ENCODE measurements around the gene JMJD1C.

DNA sequence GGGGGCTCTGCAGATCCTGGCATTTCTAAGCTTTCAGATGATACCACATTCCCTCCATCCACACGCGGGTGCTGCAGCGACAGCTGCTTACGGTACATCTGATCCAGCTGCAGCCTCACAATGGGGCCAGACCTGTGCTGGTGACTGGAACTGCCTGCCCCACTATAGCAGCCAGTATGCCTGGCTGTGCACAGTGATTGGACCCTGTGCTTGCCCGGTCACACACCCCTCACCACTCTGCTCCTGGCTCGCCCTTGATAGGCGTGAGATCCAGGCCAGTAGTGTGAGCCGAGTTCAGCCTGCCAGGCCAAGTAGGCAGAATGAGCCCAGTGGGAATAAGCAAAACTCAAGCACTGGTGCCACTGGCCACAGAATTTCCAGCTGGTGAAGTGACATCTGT lies 167.8 kb downstream of the JMJD1C start:
- TF ChIP-seq POLR2AphosphoS5 (IDR thresholded peaks at IDR 0.05) (no peak), EP300 (IDR thresholded peaks at IDR 0.05) (no peak), POLR2A (IDR thresholded peaks at IDR 0.05) (no peak)
- TF ChIP-seq, protein P1, sequence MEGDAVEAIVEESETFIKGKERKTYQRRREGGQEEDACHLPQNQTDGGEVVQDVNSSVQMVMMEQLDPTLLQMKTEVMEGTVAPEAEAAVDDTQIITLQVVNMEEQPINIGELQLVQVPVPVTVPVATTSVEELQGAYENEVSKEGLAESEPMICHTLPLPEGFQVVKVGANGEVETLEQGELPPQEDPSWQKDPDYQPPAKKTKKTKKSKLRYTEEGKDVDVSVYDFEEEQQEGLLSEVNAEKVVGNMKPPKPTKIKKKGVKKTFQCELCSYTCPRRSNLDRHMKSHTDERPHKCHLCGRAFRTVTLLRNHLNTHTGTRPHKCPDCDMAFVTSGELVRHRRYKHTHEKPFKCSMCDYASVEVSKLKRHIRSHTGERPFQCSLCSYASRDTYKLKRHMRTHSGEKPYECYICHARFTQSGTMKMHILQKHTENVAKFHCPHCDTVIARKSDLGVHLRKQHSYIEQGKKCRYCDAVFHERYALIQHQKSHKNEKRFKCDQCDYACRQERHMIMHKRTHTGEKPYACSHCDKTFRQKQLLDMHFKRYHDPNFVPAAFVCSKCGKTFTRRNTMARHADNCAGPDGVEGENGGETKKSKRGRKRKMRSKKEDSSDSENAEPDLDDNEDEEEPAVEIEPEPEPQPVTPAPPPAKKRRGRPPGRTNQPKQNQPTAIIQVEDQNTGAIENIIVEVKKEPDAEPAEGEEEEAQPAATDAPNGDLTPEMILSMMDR (IDR thresholded peaks at IDR 0.05), result no peak
